ENCODE results near the gene ARHGEF40.

GRCh38 chr14:21033133-21033698, 36.9 kb upstream of the ARHGEF40 start:
- TF ChIP-seq BHLHE40 (IDR thresholded peaks at IDR 0.05; ENCODE audit: borderline replicate concordance) = no peak
- TF ChIP-seq ELF4 (IDR thresholded peaks at IDR 0.05) = no peak
- TF ChIP-seq ZNF384 (IDR thresholded peaks at IDR 0.05) = no peak
- TF ChIP-seq SP1 (IDR thresholded peaks at IDR 0.05) = no peak
- no peak for TF ChIP-seq ARNT (IDR thresholded peaks at IDR 0.05)
- TF ChIP-seq SUZ12 (IDR thresholded peaks at IDR 0.05) = no peak
- no peak for TF ChIP-seq FOXM1 (IDR thresholded peaks at IDR 0.05; ENCODE audit: borderline replicate concordance)
- no peak for TF ChIP-seq FOXA1 (IDR thresholded peaks at IDR 0.05)
- no peak for TF ChIP-seq CTBP1 (IDR thresholded peaks at IDR 0.05; ENCODE audit: borderline replicate concordance)
- TF ChIP-seq L3MBTL2 (conservative IDR thresholded peaks at IDR 0.05) = no peak
- no peak for TF ChIP-seq LEF1 (IDR thresholded peaks at IDR 0.05; ENCODE audit: borderline replicate concordance)
- no peak for TF ChIP-seq PKNOX1 (IDR thresholded peaks at IDR 0.05)
- TF ChIP-seq HDGF (IDR thresholded peaks at IDR 0.05; ENCODE audit: borderline replicate concordance) = no peak
